GM10248 (cell line): ENCODE results near the gene SLC45A3.

Experiments
- CTCF ChIA-PET: fragments of 300-600 bp; sonication (Branson Sonifier 250); formaldehyde crosslinking; extraction: SDS; loops from one replicate; lab custom pipeline; 2021; ENCODE audit warnings: antibody characterized with exemption; lab: Yijun Ruan, JAX
- POLR2A ChIA-PET: fragments of 350-650 bp; sonication (Branson Sonifier 250); formaldehyde crosslinking; extraction: SDS; loops from one replicate; lab custom pipeline; 2020; ENCODE audit warnings: antibody characterized with exemption; lab: Yijun Ruan, JAX
- DNase-seq: peaks from one replicate; pipeline ENCODE4 v3.0.0; 2012; ENCODE audit errors: extremely low spot score
- TF ChIP-seq, protein P1 (sequence below): IDR thresholded peaks from 2 replicates; pipeline ENCODE4 v1.5.1; 2012; ENCODE audit warnings: mild to moderate bottlenecking, low read depth; ENCODE audit errors: extremely low read depth, missing control alignments, control extremely low read depth

Gene SLC45A3

DNA sequence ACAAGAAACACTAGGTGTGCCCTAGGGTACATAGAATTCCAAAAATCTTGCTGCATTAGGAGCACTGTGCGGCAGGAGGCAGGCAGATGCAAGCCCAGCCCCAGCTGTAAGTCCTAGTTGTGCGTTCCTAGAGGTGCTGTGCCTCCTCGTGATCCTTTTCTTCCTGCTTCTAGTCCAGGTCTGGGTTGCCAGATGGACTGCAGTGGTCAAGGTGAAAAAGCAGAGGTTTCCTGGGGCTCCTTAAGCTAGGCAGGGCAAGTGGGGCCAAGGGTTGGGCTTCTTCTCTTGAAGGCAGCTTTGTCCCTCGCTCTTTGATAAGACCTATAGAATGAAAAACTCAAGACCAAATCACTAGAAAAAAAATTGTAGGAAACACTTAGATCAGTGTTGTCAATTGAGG, 21.6 kb upstream of the SLC45A3 start:
- POLR2A ChIA-PET: no interaction called here
- CTCF ChIA-PET: interaction anchor here (0.7 to 9.3 kb wide), 7 partner anchors 10 to 348 kb away, joined by 3 to 78 read pairs (median 5); no protein-coding TSS in a partner anchor

DNA sequence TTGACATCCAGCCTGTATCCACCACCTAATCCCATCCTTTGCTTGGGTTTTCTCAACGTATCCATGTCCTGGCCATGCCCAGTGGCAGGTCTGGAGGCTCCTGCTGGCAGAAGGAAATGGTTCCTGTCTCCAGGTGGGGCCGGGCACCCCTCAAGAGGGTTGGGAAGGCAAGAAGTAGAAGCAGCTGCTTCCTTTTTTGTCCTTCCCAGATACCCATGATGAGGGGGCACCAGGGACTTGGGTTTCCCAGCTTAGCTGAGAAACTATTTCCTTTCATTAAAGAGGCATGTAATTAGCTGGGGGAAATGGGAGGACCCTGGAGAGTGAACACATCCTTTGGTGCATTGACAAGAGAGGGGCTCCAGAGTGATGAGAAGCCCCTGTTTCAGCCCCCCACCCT, 21.1 kb upstream of the SLC45A3 start:
- TF ChIP-seq, protein P1, sequence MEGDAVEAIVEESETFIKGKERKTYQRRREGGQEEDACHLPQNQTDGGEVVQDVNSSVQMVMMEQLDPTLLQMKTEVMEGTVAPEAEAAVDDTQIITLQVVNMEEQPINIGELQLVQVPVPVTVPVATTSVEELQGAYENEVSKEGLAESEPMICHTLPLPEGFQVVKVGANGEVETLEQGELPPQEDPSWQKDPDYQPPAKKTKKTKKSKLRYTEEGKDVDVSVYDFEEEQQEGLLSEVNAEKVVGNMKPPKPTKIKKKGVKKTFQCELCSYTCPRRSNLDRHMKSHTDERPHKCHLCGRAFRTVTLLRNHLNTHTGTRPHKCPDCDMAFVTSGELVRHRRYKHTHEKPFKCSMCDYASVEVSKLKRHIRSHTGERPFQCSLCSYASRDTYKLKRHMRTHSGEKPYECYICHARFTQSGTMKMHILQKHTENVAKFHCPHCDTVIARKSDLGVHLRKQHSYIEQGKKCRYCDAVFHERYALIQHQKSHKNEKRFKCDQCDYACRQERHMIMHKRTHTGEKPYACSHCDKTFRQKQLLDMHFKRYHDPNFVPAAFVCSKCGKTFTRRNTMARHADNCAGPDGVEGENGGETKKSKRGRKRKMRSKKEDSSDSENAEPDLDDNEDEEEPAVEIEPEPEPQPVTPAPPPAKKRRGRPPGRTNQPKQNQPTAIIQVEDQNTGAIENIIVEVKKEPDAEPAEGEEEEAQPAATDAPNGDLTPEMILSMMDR: no peak
- CTCF ChIA-PET: interaction anchor here (0.7 to 9.3 kb wide), 9 partner anchors 9 to 347 kb away, joined by 3 to 78 read pairs (median 3); no protein-coding TSS in a partner anchor
- POLR2A ChIA-PET: no interaction called here
- no peak for DNase-seq

More for the DNA sequence above, 21.6 kb upstream of the SLC45A3 start:
- TF ChIP-seq, protein P1: no peak
- DNase-seq: no peak

DNA sequence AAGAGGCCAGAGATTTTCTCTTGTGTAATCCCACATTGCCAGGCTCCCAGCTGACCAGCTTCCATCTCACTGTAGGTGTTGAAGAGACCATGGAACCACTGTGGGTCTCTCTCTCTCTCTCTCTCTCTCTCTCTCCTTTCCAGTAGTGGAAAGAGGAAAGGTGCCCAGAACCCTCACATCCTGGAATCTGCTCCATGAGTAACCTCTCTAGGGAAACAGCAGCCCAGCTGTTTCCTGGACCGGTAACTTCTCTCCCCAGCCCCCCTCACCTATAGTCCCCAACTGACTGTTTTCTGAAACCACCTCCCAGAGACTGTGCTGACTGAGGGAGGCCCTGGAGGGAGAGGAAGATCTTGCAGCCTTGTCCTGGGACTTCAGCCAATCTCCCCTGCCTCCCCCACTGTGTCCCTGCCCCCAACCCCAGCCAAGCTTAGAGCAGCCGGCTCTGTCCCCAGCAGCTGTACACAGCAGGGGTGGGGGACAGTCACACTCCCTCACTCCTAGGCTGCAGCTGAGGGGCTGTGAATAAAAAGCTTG, 20.6 kb upstream of the SLC45A3 start:
- TF ChIP-seq, protein P1: no peak
- POLR2A ChIA-PET: no interaction called here
- CTCF ChIA-PET: interaction anchor here (0.9 to 9.3 kb wide), 6 partner anchors 9 to 177 kb away, joined by 3 to 78 read pairs (median 4); no protein-coding TSS in a partner anchor
- DNase-seq: no peak

DNA sequence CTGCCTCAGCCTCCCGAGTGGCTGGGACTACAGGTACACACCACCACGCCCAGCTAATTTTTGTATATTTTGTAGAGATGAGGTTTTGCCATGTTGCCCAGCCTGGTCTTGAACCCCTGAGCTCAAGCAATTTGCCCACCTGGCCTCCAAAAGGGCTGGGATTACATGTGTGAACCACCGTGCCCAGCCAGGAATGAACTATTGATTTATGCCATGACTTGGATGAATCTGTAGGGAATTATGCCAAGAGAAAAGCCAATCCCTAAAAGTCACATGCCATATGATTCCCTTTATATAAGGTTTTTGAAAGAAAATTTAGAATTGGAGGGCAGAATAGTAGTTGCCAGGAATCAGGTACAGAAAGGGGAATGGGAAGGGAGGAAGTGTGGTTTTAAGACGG, 19.1 kb upstream of the SLC45A3 start:
- no peak for DNase-seq
- TF ChIP-seq, protein P1: no peak
- POLR2A ChIA-PET: no interaction called here
- CTCF ChIA-PET: interaction anchor here (0.7 to 9.3 kb wide), 4 partner anchors 11 to 42 kb away, joined by 3 to 78 read pairs (median 4); no protein-coding TSS in a partner anchor

DNA sequence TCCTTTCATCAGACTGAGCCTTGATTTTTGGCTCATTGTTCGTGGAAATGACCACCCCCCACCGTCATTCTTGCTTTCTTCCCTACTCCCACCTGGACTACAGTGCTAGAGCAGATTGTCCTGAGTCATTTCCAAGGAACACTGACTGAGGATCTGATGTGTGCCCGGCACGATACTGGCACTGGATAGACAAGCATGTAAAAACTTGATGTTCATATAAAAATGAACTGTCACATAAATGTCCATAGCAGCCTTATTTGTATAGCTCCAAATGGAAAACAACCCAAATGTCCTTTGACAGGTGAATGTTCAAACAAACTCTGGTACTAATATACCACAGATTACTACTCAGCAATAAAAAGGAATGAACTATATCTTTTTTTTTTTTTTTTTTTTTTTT, 18.6 kb upstream of the SLC45A3 start:
- ChIA-PET CTCF (interaction anchor here (0.7 to 9.3 kb wide), 6 partner anchors 10 to 41 kb away, joined by 3 to 78 read pairs (median 6); no protein-coding TSS in a partner anchor), POLR2A (no interaction called here)
- TF ChIP-seq, protein P1: no peak
- no peak for DNase-seq

DNA sequence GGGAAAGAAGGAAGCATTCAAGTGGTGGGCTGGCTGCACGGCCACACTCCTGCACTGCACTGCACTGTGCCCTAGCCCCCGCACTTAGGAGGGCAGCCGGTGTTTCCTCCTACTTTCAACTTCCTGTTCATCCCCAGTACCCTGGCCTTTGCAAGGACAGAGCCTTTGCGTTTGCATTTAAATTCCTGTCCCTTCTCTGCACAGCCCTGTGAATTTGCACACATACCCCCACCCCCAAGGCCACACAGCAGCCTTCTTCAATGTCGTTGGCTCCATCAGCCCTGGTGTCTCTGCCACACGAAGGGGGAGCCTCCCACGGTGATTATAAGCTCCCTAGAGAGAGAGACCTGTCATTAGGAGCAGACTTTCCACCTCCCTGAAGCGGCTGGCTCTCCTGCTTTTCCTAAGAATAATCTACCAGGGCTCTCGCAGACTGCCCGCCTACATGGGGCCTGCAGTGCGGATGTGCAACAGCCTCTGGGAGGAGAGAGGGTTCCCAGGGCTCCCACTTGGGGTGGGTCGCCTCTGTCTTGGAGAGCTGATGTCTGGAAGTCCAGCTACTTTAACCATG, 13.2 kb upstream of the SLC45A3 start:
- TF ChIP-seq, protein P1: no peak
- CTCF ChIA-PET: interaction anchor here (0.8 to 2.4 kb wide), 7 partner anchors 7 to 284 kb away, joined by 3 to 10 read pairs (median 4); no protein-coding TSS in a partner anchor
- POLR2A ChIA-PET: no interaction called here
- peak; percentile 31 for DNase-seq
